ENCODE data around the gene VIM.

DNA sequence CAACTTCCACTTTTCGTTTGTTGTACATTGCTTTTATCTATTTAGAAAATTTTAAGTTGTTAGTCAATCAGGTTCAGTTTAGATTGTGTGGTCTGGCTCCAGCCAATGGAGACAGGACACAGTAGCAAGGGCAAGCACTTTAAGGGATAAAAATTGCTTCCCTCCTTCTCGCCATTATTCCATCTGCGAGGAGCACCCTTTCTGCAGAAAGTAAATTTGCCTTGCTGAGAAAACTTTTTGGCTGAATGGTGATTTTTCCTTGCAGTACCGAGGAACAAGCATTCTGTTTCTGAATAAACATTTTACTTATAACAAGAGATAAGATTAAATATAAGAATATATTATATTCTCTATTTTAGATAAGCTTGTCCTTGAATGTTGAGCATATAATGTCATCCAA lies 34.5 kb downstream of the VIM start:
- TF ChIP-seq EZH2 (IDR thresholded peaks at IDR 0.05) (no peak), POLR2AphosphoS5 (IDR thresholded peaks at IDR 0.05; ENCODE audit: borderline replicate concordance, low read depth, low read length) (no peak), FOXP2 (optimal IDR thresholded peaks at IDR 0.05; ENCODE audit: control extremely low read depth, extremely low read length, insufficient read depth) (no peak)

Measured in SK-N-MC (cell line).